Memory B cell (primary cell): Measurements from ENCODE around the gene PLCB4.

Experiments
- ATAC-seq: fragments of 150-1000 bp; cut with Tn5 transposase; 2 replicates; pipeline ENCODE4 v1.10.0; 2021; ENCODE audit warnings: low read depth, mild to moderate bottlenecking, moderate library complexity
- DNase-seq, 2 donors: peaks; one replicate each; pipeline ENCODE4 v3.0.0; 2022; ENCODE audit warnings: low spot score in 2 of 2
- H3K27ac Mint-ChIP-seq: one replicate; pipeline ENCODE4 v1.8.0; 2022; ENCODE audit warnings: mild to moderate bottlenecking, moderate library complexity, mixed read lengths
- H3K27me3 Mint-ChIP-seq: one replicate; pipeline ENCODE4 v1.8.0; 2022; ENCODE audit warnings: mixed read lengths
- H3K36me3 Mint-ChIP-seq: one replicate; pipeline ENCODE4 v1.8.0; 2022; ENCODE audit warnings: mild to moderate bottlenecking, mixed read lengths
- H3K4me1 Mint-ChIP-seq: one replicate; pipeline ENCODE4 v1.8.0; 2022; ENCODE audit warnings: mixed read lengths
- H3K4me3 Mint-ChIP-seq: one replicate; pipeline ENCODE4 v1.8.0; 2022; ENCODE audit warnings: mild to moderate bottlenecking, moderate library complexity, mixed read lengths
- H3K9me3 Mint-ChIP-seq: one replicate; pipeline ENCODE4 v1.8.0; 2022; ENCODE audit warnings: mixed read lengths

The PLCB4 gene

GRCh38 chr20:9353180-9353915 lies 284.5 kb downstream of the PLCB4 start:
- no peak overlapping the region for H3K27ac Mint-ChIP-seq
- H3K4me1 Mint-ChIP-seq: no peaks in the 10 kb centered on the region
- no peaks in the 10 kb centered on the region for H3K9me3 Mint-ChIP-seq

GRCh38 chr20:9353916-9354276 lies 285.0 kb downstream of the PLCB4 start:
- DNase-seq: no peak
- no peaks in the 10 kb centered on the region for H3K27me3 Mint-ChIP-seq
- H3K4me1 Mint-ChIP-seq: no peaks in the 10 kb centered on the region
- H3K9me3 Mint-ChIP-seq: no peaks in the 10 kb centered on the region
- ATAC-seq: no peak
- no peak overlapping the region for H3K27ac Mint-ChIP-seq
- no peak overlapping the region for H3K4me3 Mint-ChIP-seq
- no peaks in the 10 kb centered on the region for H3K36me3 Mint-ChIP-seq

More at GRCh38 chr20:9353180-9353915, 284.5 kb downstream of the PLCB4 start:
- DNase-seq: no peak
- no peaks in the 10 kb centered on the region for H3K27me3 Mint-ChIP-seq
- H3K36me3 Mint-ChIP-seq: no peaks in the 10 kb centered on the region
- H3K4me3 Mint-ChIP-seq: no peak overlapping the region
- ATAC-seq: no peak

DNA sequence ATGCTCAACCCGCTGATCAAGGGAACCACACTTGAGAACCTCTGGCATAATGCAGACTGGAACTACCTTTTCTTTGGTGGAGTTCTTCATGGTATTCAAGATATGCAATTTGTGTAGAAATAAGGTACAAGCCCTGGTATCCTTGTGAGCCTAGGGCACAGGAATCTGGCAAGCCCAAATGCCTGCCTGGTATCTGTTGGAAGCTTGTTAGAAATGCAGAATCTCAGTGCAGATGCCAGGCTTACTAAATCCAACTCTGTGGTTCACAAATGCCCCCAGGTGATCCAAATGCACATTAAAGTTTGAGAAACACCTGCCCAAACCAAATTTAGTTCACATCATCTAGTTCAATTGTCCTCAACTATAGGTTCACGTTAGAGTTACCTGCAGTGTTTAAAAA lies 285.7 kb downstream of the PLCB4 start:
- no peak overlapping the region for H3K27ac Mint-ChIP-seq
- ATAC-seq: no peak

DNA sequence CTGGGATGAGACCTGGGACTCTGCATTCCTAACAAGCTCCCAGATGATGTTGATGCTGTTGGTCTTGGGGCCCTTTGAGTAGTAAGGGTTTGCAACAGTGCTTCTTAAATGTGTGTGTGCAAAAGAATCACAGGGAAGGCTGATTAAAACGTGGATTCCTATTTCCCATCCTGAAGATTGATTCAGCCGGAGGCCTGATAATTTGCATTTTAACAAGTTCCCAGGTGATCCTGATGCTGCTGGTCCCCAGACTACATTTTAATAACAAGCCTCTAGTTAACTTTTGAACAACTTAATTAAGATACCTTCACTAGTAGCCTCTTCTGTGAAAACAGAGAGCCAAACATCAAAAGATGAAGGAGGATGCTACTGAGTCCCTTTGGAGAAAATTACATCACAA lies 289.1 kb downstream of the PLCB4 start:
- Mint-ChIP-seq H3K4me3 (no peak overlapping the region), H3K36me3 (no peaks in the 10 kb centered on the region), H3K9me3 (no peaks in the 10 kb centered on the region), H3K27ac (no peak overlapping the region), H3K27me3 (no peaks in the 10 kb centered on the region), H3K4me1 (no peaks in the 10 kb centered on the region)
- DNase-seq (no peak), ATAC-seq (no peak)

More for the DNA sequence above, 285.7 kb downstream of the PLCB4 start:
- no peak for DNase-seq
- no peaks in the 10 kb centered on the region for H3K36me3 Mint-ChIP-seq
- no peaks in the 10 kb centered on the region for H3K9me3 Mint-ChIP-seq
- no peaks in the 10 kb centered on the region for H3K4me1 Mint-ChIP-seq
- no peak overlapping the region for H3K4me3 Mint-ChIP-seq
- no peaks in the 10 kb centered on the region for H3K27me3 Mint-ChIP-seq

DNA sequence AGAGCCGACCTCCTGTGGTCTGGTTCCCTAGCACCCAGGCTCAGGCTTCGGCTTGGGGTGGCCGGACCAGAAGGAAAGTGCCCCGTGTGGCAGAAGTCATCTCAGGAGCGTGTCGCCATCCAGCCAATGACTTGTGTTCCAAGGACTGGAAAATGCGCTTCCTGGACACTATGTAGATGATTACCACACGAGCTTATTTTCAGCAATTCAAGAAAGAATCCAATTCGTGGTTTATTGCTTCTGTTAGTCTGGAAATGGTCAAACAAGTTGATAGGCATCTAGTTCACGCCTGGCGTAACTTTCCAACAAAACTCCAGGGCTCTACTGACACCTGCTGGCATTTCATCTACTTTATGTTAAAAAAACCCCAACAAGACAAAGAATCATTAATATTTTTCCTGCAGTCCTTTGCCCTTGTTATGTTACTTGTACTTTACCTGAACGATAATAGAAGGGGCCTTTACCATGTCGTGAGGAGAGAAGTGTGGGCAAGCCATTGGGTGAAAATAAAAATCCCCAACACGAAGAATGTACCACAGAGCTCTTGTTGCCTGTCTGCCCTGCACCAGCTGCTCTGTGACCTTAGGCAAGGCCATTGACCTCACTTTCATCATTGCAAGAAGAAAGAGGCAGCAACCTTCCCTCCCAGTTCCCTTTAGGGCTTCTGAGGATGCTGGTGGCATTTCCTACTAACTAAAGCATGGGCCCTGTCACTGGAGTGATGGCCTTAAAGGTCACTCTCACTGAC lies 290.8 kb downstream of the PLCB4 start:
- Mint-ChIP-seq H3K27me3 (no peaks in the 10 kb centered on the region), H3K27ac (no peak overlapping the region), H3K4me3 (no peak overlapping the region), H3K4me1 (no peaks in the 10 kb centered on the region), H3K36me3 (no peaks in the 10 kb centered on the region), H3K9me3 (no peaks in the 10 kb centered on the region)
- ATAC-seq (no peak), DNase-seq (no peak)

GRCh38 chr20:9360431-9360830 lies 291.5 kb downstream of the PLCB4 start:
- no peaks in the 10 kb centered on the region for H3K4me1 Mint-ChIP-seq
- H3K27ac Mint-ChIP-seq: no peak overlapping the region
- DNase-seq: no peak
- no peak overlapping the region for H3K4me3 Mint-ChIP-seq
- no peaks in the 10 kb centered on the region for H3K27me3 Mint-ChIP-seq
- no peaks in the 10 kb centered on the region for H3K9me3 Mint-ChIP-seq
- H3K36me3 Mint-ChIP-seq: no peaks in the 10 kb centered on the region
- ATAC-seq: no peak

- H3K9me3 Mint-ChIP-seq: no peaks in the 10 kb centered on the region
- H3K36me3 Mint-ChIP-seq: no peaks in the 10 kb centered on the region
- H3K27ac Mint-ChIP-seq: no peak overlapping the region
- H3K4me1 Mint-ChIP-seq: no peaks in the 10 kb centered on the region
- no peak for ATAC-seq
- no peaks in the 10 kb centered on the region for H3K27me3 Mint-ChIP-seq
- H3K4me3 Mint-ChIP-seq: no peak overlapping the region
- DNase-seq: no peak
These were observed 294.8 kb downstream of the PLCB4 start for GRCh38 chr20:9363673-9364072.

DNA sequence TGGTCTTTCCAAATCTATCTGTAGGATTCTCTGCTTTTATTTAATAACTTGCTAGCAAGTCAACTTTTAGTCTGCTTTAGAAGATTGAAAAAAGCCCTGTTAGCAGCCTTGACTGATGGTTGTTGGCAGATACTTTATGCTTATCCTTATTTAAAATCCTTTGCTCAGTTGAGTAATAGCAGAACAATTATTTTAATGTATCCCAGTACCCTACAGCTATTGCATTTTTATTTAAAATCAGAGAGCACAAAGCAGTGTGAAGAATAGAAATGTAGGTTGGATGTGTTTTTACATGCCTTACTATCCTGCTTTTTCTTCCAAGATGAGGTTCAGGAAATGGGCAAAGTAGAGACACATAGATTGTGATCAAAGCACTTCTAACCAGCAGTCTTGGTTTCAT lies 298.4 kb downstream of the PLCB4 start:
- ATAC-seq: no peak
- Mint-ChIP-seq H3K9me3 (no peaks in the 10 kb centered on the region), H3K27ac (no peak overlapping the region), H3K27me3 (no peaks in the 10 kb centered on the region), H3K36me3 (no peaks in the 10 kb centered on the region), H3K4me1 (no peaks in the 10 kb centered on the region), H3K4me3 (no peak overlapping the region)
- DNase-seq: no peak

DNA sequence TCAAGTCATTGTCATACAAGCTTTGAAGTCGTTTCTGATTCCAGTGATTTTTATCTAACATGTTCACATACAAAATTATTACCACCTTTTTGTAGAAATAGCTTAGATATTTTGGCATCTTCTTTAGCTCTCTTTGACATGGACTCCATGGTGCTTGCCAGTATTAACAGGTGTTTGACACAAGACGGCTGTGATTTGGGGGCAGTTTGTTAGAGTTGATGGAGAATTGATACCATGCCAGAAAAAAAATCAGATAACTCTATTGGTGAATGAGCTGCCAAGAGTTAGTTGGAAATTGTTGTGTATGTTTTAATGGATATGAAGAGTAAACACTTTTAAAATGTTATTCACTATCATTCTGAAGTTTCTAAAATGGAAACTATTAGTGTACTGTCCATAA lies 298.9 kb downstream of the PLCB4 start:
- Mint-ChIP-seq H3K4me3 (no peak overlapping the region), H3K9me3 (no peaks in the 10 kb centered on the region), H3K27ac (no peak overlapping the region), H3K27me3 (no peaks in the 10 kb centered on the region), H3K36me3 (no peaks in the 10 kb centered on the region), H3K4me1 (no peaks in the 10 kb centered on the region)
- DNase-seq (no peak), ATAC-seq (no peak)

- Mint-ChIP-seq H3K27ac (no peak overlapping the region), H3K27me3 (no peaks in the 10 kb centered on the region), H3K36me3 (no peaks in the 10 kb centered on the region), H3K9me3 (no peaks in the 10 kb centered on the region), H3K4me1 (no peaks in the 10 kb centered on the region), H3K4me3 (no peak overlapping the region)
- DNase-seq: no peak
- no peak for ATAC-seq
These were observed 300.0 kb downstream of the PLCB4 start for GRCh38 chr20:9368893-9369292.

GRCh38 chr20:9369557-9369956 lies 300.7 kb downstream of the PLCB4 start:
- Mint-ChIP-seq H3K4me3 (no peak overlapping the region), H3K27ac (no peak overlapping the region), H3K36me3 (no peaks in the 10 kb centered on the region), H3K27me3 (no peaks in the 10 kb centered on the region), H3K9me3 (no peaks in the 10 kb centered on the region), H3K4me1 (no peaks in the 10 kb centered on the region)
- ATAC-seq (no peak), DNase-seq (no peak)

DNA sequence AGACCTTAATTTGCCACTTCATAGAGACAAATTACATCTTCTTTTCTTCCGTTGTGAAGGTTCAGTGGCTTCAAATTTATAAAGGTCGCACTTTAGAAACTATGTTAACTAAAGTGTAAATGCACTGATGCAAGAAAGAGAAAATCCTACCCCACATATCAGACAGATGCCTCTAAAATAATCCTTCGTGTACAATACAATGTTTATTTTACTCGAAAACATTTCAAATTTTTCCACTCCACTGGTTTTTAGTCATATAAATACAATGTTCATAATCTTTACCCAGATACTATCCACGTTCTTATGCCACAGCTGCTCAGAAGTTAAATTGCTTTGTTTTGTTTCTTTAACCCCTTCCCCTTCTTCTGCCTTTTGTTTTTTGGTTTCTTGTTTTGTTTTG lies 305.2 kb downstream of the PLCB4 start:
- no peaks in the 10 kb centered on the region for H3K9me3 Mint-ChIP-seq
- H3K4me1 Mint-ChIP-seq: no peaks in the 10 kb centered on the region
- H3K4me3 Mint-ChIP-seq: no peak overlapping the region
- H3K36me3 Mint-ChIP-seq: no peaks in the 10 kb centered on the region
- H3K27me3 Mint-ChIP-seq: no peaks in the 10 kb centered on the region
- ATAC-seq (no peak), DNase-seq (no peak)
- H3K27ac Mint-ChIP-seq: no peak overlapping the region

DNA sequence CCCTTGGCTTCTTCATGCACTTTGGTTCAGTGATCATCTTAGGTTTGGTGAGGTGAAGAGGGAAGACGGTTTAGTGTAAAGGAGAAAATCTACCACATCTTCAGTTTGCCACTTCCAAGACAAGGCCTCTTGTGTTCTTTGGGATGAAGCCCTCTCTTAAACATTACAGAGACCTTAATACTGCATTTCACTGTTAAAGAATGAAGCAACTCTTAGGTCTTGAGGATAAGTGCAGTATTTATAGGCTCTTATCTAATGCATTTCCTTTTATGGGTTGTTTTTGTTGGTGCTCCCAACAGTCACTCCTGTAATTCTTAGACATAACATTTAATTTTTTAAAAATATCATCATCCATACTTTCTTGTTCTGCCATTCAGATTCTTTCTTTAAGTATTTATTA lies 305.6 kb downstream of the PLCB4 start:
- Mint-ChIP-seq H3K9me3 (no peaks in the 10 kb centered on the region), H3K36me3 (no peaks in the 10 kb centered on the region), H3K4me3 (no peak overlapping the region), H3K4me1 (no peaks in the 10 kb centered on the region), H3K27ac (no peak overlapping the region), H3K27me3 (no peaks in the 10 kb centered on the region)
- ATAC-seq (no peak), DNase-seq (no peak)

GRCh38 chr20:9375221-9375681 lies 306.4 kb downstream of the PLCB4 start:
- Mint-ChIP-seq H3K4me3 (no peak overlapping the region), H3K36me3 (no peaks in the 10 kb centered on the region), H3K4me1 (no peaks in the 10 kb centered on the region), H3K27ac (no peak overlapping the region), H3K9me3 (no peaks in the 10 kb centered on the region), H3K27me3 (no peaks in the 10 kb centered on the region)
- ATAC-seq: no peak
- no peak for DNase-seq

DNA sequence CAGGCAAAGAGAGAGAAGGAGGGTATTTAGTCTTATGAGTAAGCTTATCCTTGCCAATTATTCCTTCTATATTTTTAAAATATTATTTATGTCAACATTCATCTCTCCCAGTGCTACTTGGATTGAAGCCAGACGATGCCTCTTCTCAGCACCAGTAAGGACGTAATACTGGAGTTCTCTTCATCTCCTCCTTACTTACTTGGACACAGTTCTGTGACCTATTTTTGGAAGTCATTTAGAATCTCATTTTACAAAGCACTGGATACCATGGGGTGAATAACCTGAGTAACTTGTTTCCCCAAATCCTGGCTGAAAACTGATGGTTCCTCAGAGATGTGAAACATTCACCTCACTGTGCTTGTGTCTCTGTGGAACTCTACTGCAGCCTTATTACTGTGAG lies 308.1 kb downstream of the PLCB4 start:
- no peak overlapping the region for H3K27ac Mint-ChIP-seq
- no peaks in the 10 kb centered on the region for H3K36me3 Mint-ChIP-seq

More for the DNA sequence above, 308.1 kb downstream of the PLCB4 start:
- ATAC-seq (no peak), DNase-seq (no peak)
- Mint-ChIP-seq H3K4me1 (no peaks in the 10 kb centered on the region), H3K27me3 (no peaks in the 10 kb centered on the region), H3K4me3 (no peak overlapping the region), H3K9me3 (no peaks in the 10 kb centered on the region)
